ENCODE measurements around the gene HOXB4.

HOXB4 gene

DNA sequence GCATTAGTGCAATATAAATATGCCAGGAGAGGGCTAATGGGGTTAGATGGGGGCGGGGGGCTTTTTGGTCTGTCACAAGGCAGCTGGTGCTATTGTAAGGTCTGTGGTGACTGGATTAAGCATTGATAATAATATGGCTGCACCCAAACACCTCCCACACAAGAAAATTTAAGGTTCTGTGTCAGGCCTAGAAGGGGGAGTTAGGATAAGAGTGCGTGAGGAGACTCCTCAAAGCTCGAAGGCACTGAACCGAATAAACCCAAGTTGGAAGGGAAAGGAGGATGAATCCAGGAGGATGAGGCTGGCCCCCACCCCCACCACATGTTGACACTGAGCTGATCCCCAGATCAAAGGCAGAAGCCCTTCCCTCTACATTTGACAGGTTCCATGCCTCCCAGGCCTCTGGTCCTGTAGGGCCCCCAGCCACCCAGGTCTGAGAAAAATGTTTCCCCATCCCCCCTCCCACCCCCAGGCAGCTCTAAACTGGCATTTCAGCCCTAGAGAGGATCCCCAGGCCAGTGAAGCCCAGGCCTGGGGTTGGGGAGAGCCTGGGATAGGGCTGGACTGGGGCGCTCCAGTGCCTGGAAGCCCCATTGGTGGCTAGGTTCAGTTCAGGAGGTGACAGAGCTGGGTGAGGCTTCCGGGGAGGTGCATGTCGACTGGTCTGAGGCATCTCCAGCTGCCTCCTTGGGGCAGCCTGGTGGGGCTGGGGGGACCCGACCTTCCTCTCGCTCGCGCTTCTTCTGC lies 49.0 kb downstream of the HOXB4 start:
- DNase-seq (ENCODE audit: low read depth in 2 of 2) = no peak

- DNase-seq (ENCODE audit: low read depth in 2 of 2) = no peak
These were observed 49.8 kb downstream of the HOXB4 start for GRCh38 chr17:48528153-48528935.

DNA sequence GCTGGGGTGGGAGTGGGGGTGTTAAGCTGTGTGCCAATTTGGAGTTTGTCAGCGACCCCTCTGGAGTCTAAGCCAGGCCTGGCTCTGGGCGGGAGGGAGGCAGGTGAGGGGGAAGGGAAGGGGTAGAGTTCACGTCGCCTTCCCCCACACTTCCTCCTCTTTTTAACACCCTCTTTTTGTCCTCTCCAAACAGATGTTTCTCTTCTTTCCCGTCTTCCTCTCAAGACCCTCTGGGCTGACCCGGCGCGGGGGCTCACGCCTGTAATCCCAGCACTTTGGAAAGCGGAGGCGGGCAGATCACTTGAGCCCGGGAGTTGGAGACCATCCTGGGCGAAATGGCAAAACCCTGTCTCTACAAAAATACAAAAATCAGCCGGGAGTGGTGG lies 50.6 kb downstream of the HOXB4 start:
- no peak for DNase-seq (ENCODE audit: low read depth in 2 of 2)

GRCh38 chr17:48526608-48527546 lies 51.3 kb downstream of the HOXB4 start:
- no peak for DNase-seq (ENCODE audit: low read depth in 2 of 2)

All from activated CD8-positive, alpha-beta memory T cell treated with anti-CD3 and anti-CD28 coated beads for 4 hours (primary cell).